ENCODE results near the gene SYT8.
"Not testable (repeated sequence)": the region's sequence is repeated elsewhere in the genome, so short reads cannot be mapped to it uniquely, and the experiment has no call there.

Gene SYT8

DNA sequence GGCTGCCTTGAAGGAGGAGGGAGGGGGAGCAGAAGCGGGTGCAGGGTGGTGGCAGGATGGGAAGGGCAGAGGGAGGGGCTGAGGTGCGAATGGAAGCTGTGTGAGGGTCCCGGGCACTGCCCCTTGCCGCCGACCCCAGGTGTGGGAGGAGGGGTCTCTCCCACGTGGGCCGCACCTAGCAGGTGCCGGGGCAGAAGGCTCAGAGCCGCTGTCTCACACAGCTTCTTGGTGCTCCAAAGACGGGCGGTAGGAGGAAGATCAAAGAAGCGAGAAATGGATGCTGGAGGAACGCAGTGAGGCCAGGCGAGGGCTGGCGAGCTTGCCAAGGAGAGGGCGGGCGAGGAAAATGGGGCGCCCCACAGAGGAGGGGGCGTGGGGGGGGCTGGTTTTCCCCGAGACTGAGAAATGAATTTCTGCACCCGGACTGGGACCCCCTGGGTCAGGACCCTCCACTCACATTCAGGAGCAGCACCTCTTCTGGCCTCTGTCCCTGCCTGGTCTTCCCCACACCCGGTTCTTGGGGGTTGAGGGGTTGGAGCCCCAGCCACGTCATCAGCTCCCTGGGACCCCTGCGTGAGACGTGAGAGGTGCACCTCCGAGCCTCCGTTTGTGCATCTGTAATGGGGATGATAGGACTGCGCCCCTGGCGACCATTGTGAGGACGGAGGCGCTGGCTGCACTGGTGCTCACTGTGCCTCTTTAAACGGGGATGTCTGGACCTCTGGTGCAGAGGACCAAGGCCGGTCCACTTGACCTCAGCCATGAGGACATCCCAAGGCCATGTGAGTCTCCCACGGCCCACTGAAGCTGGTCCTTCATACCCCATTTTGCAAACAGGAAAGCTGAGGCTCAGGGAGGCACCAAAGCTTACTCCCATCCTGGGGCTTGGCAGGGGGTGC is 34.9 kb downstream of the SYT8 start:
- H3K4me3 Mint-ChIP-seq: peak overlapping the region; percentile 34
- peak overlapping the region; percentile 76 for H3K27ac Mint-ChIP-seq
- peaks cover 24% of the 10 kb centered on the region for H3K4me1 Mint-ChIP-seq (ENCODE audit: low read depth)
- no peaks in the 10 kb centered on the region for H3K9me3 Mint-ChIP-seq
- no peaks in the 10 kb centered on the region for H3K27me3 Mint-ChIP-seq (ENCODE audit: low read depth)
- DNase-seq (ENCODE audit: low spot score): no peak
- H3K36me3 Mint-ChIP-seq (ENCODE audit: low read depth): peaks cover 8% of the 10 kb centered on the region

DNA sequence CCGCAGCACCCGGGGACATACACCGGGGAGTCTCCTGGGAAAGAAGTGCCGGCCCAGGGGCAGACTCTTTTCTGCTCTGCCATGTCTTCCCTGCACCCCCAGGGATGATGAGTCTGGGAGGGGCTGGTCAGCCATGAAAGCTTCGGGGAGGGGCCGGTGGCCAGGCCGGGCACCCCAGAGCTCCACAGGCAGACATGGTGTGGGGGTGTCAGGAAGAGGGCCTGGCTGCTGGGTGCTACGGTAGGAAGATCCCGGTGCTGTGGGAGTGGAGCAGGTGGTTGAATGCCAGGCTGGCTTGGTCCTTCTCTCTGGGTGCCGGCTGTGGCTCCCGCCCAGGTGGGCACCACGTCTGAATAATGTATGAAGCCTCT is 35.5 kb downstream of the SYT8 start:
- Mint-ChIP-seq H3K36me3 (ENCODE audit: low read depth) (peaks cover 9% of the 10 kb centered on the region), H3K4me1 (ENCODE audit: low read depth) (peaks cover 24% of the 10 kb centered on the region), H3K9me3 (no peaks in the 10 kb centered on the region), H3K27ac (no peak overlapping the region), H3K27me3 (ENCODE audit: low read depth) (no peaks in the 10 kb centered on the region), H3K4me3 (peak overlapping the region; percentile 68)
- DNase-seq (ENCODE audit: low spot score): no peak

DNA sequence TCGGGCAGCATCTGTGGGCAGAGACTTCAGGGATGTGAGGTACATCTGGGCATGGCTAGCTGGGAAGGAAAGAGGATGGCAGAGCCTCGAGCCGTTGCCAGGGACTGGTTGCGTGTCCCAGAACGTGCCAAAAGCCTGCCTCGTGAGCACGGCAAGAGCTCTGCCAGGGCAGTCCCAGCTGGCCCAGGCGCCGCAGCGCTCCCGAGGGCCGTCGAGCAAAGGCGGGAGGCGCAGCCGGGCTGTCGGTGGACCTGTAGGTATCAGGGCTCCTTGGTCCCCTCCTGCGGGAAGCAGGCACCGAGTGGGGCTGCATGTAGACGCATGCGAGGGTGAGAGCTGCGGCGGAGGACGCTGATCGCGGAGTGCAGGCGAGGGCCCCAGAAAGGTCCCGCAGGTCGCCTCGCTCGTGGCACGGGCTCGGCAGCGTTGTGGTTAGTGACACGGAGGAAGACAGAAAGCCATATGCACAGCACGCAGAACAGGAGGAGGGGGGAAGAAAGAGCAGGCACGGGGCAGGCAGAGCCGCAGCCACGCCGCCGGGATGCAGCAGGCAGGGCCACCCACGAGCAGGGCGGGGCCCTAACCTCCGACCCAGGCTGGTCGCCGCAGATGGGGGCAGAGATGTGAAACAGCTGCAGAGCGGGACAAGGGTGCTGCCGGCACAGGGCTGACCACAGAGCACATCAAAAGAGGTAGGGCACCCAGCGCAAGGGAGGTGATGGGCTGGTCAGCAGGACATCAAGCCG is 36.1 kb downstream of the SYT8 start:
- H3K4me1 Mint-ChIP-seq (ENCODE audit: low read depth): peaks cover 24% of the 10 kb centered on the region
- DNase-seq (ENCODE audit: low spot score): no peak

DNA sequence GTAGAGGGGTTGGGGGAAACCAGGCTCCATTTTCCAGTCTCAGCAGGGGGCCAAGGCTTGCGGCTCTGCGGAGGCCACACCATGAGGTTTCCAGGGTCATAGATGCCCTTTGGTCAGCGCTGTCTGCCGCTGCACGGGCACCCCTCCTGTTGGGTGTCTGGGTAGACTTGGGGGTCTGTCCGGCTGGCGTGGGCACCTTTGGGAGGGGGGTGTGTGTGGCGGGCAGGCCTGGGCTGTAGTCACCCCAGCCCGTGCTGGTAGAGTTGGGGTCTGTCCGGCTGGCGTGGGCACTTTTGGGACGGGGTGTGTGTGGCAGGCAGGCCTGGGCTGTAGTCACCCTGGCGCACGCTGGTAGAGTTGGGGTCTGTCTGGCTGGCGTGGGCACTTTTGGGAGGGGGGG is 36.7 kb downstream of the SYT8 start:
- Mint-ChIP-seq H3K27me3 (ENCODE audit: low read depth) (no peaks in the 10 kb centered on the region), H3K9me3 (no peaks in the 10 kb centered on the region), H3K4me1 (ENCODE audit: low read depth) (peaks cover 24% of the 10 kb centered on the region), H3K36me3 (ENCODE audit: low read depth) (peaks cover 11% of the 10 kb centered on the region), H3K27ac (peak overlapping the region; percentile 31), H3K4me3 (no peak overlapping the region)
- DNase-seq (ENCODE audit: low spot score): no peak

More for the DNA sequence above, 36.1 kb downstream of the SYT8 start:
- no peaks in the 10 kb centered on the region for H3K27me3 Mint-ChIP-seq (ENCODE audit: low read depth)
- H3K9me3 Mint-ChIP-seq: no peaks in the 10 kb centered on the region
- H3K36me3 Mint-ChIP-seq (ENCODE audit: low read depth): peaks cover 11% of the 10 kb centered on the region
- H3K4me3 Mint-ChIP-seq: peak overlapping the region; percentile 68
- H3K27ac Mint-ChIP-seq: peak overlapping the region; percentile 73

DNA sequence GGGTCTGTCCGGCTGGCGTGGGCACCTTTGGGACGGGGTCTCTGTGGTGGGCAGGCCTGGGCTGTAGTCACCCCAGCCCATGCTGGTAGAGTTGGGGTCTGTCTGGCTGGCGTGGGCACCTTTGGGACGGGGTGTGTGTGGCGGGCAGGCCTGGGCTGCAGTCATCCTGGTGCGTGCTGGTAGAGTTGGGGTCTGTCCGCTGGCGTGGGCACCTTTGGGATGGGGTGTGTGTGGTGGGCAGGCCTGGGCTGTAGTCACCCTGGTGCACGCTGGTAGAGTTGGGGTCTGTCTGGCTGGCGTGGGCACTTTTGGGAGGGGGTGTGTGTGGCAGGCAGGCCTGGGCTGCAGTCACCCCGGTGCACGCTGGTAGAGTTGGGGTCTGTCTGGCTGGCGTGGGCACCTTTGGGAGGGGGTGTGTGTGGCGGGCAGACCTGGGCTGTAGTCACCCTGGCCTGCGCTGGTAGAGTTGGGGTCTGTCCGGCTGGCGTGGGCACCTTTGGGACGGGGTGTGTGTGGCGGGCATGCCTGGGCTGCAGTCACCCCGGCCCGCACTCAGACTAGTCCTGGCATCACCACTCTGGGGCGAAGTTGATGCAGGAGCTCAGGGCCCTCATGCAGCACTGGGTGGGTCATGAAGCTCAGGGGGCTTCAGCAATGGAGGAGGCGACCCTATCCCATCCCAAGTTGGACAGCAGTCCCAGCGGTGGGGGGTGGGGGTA is 37.6 kb downstream of the SYT8 start:
- Mint-ChIP-seq H3K27ac (no peak overlapping the region), H3K4me3 (no peak overlapping the region), H3K36me3 (ENCODE audit: low read depth) (peaks cover 11% of the 10 kb centered on the region), H3K4me1 (ENCODE audit: low read depth) (peaks cover 24% of the 10 kb centered on the region), H3K9me3 (no peaks in the 10 kb centered on the region), H3K27me3 (ENCODE audit: low read depth) (no peaks in the 10 kb centered on the region)
- no peak for DNase-seq (ENCODE audit: low spot score)

DNA sequence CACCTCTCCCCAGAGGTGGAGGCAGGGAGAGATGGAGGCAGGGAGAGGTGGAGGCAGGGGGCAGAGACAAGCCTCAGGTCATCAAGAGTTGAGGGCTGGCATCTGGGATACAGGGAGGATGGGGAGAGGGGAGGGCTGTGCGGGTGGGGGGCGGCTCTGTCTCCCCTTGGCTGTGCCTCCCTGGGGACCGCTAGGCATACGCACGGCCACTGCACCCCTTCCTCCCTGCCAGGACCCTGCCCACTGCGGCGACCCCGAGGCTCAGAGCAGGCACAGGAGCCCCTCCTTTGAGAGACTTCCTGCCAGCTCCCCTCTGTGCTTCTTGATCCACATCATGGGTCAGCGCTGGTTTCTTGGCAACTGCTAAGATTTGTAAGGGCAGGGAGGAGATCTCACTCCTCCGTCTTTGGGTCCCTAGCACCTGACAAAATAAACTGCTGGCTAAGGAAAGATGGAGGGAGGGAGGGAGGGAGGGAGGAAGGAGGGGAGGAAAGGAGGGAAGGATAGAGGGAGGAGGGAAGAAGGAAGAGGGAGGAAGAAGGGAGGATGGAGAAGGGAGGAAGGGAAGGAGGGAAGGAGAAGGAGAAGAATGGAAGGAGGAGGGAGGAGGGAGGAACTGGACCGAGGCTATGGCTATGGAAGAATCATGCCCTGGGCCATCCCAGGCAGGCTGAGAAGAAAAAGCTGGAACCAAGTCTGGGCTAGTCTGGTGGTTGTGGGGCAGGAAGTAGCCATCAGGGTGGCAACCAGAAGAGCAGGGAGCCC is 38.4 kb downstream of the SYT8 start:
- DNase-seq (ENCODE audit: low spot score): no peak
- Mint-ChIP-seq H3K4me3 (no peak overlapping the region), H3K9me3 (no peaks in the 10 kb centered on the region), H3K4me1 (ENCODE audit: low read depth) (peaks cover 24% of the 10 kb centered on the region), H3K36me3 (ENCODE audit: low read depth) (peaks cover 11% of the 10 kb centered on the region), H3K27me3 (ENCODE audit: low read depth) (no peaks in the 10 kb centered on the region), H3K27ac (peak overlapping the region; percentile 74)

DNA sequence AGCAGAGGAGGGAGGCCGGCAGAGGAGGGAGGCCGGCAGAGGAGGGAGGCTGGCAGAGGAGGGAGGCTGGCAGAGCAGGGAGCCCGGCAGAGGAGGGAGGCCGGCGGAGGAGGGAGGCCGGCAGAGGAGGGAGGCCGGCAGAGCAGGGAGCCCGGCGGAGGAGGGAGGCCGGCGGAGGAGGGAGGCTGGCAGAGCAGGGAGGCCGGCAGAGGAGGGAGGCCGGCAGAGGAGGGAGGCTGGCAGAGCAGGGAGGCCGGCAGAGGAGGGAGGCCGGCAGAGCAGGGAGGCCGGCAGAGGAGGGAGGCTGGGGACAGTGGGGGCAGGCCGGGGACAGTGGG is 39.0 kb downstream of the SYT8 start:
- H3K27ac Mint-ChIP-seq: peak overlapping the region; percentile 74
- H3K4me3 Mint-ChIP-seq; H3K27me3 Mint-ChIP-seq (ENCODE audit: low read depth); DNase-seq (ENCODE audit: low spot score); H3K9me3 Mint-ChIP-seq: not testable (repeated sequence)
- peaks cover 24% of the 10 kb centered on the region for H3K4me1 Mint-ChIP-seq (ENCODE audit: low read depth)
- peaks cover 11% of the 10 kb centered on the region for H3K36me3 Mint-ChIP-seq (ENCODE audit: low read depth)

DNA sequence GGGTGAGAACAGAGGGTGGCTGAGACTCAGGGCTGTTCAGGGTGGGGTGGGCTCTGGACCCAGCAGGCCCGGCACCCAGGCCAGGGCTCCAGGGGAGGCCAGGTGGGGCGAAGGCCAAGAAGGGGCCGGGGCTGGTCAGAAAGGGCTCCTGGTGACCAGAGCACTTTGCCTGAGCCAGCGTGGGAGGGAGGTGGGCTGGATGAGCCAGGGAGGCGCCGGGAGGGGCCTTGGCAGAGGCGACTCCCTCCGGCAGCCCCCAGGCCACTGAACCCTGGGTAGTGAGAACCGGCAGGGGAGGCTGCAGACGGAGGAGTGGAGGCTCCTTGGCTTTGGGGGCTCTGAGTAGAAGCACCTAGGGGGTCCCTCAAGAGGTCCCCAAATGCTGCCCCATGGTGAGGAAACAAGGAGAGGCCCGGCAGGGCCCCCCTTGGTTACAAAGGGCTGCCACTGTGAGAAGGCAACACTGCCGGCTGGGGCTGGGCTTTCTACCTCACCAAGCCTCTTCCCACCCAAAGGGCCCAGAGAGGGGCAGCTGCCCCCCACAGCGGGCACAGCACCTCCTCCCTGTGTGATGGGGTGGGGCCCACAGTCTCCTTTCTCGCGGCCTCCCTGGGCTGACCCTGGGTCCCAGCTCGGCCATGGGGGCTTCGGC is 39.8 kb downstream of the SYT8 start:
- H3K27me3 Mint-ChIP-seq (ENCODE audit: low read depth); H3K4me3 Mint-ChIP-seq; H3K36me3 Mint-ChIP-seq (ENCODE audit: low read depth); H3K27ac Mint-ChIP-seq; DNase-seq (ENCODE audit: low spot score); H3K9me3 Mint-ChIP-seq: not testable (repeated sequence)
- H3K4me1 Mint-ChIP-seq (ENCODE audit: low read depth): peaks cover 17% of the 10 kb centered on the region

DNA sequence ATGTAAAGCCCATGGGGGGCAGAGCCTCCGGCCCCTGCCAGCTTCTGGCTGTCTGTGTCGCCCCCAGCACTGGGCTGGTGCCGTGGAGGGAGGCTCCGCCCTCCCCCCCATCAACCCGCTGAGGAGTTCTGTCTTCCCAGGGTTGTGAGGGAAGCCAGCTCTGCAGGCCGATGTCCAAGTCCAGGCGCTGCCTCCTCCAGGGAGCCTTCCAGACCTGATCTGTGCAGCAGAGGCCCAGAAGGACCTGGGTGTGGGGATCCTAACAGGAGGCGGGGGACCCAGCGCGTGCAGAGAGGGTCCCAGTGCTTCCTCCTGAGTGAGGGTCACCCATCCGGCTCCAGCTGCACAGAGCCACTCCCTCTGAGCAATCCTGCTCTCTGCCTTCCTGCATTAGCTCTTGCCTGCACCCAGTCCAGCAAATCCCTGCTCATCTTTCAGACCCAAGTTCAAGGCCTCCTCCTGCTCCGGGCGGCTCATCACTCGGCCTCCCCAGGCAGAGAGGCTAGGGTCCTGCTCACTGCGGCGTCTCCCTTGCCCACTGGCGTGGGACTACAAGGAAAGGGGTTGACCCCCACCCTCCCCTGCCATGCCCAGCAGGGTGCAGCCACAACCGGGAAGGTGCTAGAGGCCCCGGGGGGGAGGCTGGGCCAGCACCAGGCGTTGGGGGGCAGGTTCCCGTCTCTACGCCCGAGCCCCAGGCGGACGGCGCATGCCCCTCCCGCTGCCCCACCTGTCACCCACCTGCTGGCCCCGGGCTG is 40.5 kb downstream of the SYT8 start:
- Mint-ChIP-seq H3K27ac (peak overlapping the region; percentile 69), H3K9me3 (no peaks in the 10 kb centered on the region), H3K27me3 (ENCODE audit: low read depth) (no peaks in the 10 kb centered on the region), H3K4me1 (ENCODE audit: low read depth) (peaks cover 16% of the 10 kb centered on the region), H3K4me3 (no peak overlapping the region), H3K36me3 (ENCODE audit: low read depth) (peaks cover 9% of the 10 kb centered on the region)
- DNase-seq (ENCODE audit: low spot score): no peak

DNA sequence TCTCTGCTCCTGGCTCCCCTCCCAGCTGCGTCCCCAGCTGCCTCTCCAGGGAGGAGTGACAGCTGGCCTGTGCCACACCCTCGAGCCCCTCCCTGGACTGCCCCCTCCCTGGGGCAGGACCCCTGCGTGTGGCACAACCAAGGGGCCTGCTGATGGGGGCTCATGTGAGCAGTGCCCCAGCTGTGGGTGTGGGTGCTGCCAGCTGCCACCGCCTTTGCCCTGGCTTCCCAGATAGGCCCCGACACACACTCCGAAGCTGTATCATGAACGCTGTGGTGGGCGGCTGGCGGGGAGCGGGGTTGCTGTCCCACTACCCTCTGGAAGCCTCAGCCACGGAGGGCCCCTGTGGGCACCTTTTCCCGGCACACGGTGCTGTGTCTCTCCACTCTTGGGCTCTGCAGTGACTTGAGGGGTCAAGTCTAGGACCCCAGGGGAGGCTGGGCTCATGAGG is 41.1 kb downstream of the SYT8 start:
- not testable (repeated sequence) for H3K36me3 Mint-ChIP-seq (ENCODE audit: low read depth); H3K9me3 Mint-ChIP-seq; DNase-seq (ENCODE audit: low spot score); H3K4me1 Mint-ChIP-seq (ENCODE audit: low read depth); H3K27ac Mint-ChIP-seq; H3K4me3 Mint-ChIP-seq; H3K27me3 Mint-ChIP-seq (ENCODE audit: low read depth)

DNA sequence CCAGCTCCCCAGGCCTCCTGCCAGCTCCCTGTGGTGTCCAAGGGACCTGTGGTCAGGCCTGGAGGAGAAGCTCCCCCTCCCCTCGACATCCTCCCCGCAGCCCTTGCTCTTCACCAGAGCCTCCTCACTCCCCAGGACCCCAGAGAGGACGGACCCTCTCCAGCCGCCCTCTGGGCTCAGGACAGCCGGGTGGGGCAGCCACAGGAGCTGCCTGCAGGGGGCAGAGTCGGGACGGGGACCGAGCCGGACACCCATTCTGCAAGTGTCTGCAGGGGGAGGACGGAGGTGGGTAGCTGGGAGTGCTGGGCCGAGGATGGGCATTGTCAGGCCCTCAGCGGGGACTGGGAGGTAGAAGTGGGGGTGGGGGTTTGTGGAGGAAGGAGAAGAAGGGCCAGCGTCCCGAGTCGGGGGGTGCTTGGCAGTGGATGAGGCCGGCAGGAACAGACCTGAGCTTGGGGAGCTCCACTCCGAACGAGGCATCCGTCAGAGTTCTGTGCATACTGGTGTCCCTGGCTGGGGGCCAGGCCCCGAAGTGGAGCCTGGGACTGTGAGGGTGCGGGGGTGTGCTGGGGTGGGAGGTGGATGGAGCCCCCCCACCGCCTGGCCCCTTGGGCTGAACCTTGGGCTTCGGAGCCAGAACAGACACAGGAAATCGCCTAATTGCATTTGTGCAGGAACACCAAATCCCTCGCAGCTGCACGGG is 41.7 kb downstream of the SYT8 start:
- Mint-ChIP-seq H3K27ac (no peak overlapping the region), H3K4me3 (no peak overlapping the region), H3K4me1 (ENCODE audit: low read depth) (peaks cover 6% of the 10 kb centered on the region), H3K27me3 (ENCODE audit: low read depth) (no peaks in the 10 kb centered on the region), H3K9me3 (no peaks in the 10 kb centered on the region), H3K36me3 (ENCODE audit: low read depth) (peaks cover 5% of the 10 kb centered on the region)
- DNase-seq (ENCODE audit: low spot score): no peak
